GM12865 (cell line): ENCODE measurements around the gene KRT79.

Source experiments
- DNase-seq: peaks from one replicate; pipeline ENCODE4 v3.0.0; 2010; ENCODE audit warnings: low read depth
- H3K4me3 ChIP-seq: 2 replicates; pipeline ENCODE4 v1.5.1; 2011; ENCODE audit warnings: mild to moderate bottlenecking, low read depth, low read length, control low read depth
- TF ChIP-seq, protein P1 (sequence below): IDR thresholded peaks from 2 replicates; pipeline ENCODE4 v1.5.1; 2011; ENCODE audit warnings: low read length, control low read depth, low read depth, inconsistent platforms; ENCODE audit not compliant: insufficient read depth; ENCODE audit errors: missing control alignments

Gene KRT79

DNA sequence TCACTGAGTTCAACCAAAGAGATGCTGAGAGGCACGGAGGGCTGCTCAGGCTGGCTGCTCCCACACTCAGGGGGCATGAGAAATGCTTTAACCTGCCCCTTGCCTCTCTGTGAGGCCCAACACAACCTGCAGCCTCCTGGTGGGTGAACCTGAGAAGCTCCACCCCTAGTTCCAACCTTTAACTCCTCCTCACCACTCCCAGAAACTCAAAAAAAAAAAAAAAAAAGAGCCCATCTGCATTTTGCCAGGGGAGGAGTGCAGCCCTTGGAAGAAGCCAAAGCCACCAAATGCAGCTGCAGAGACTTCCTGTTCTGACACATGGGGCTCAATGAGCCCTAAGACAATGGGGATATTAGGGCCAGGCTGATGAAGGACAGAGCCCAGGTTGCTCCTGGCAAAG is 29.1 kb downstream of the KRT79 start:
- no peak overlapping the region for H3K4me3 ChIP-seq
- DNase-seq: no peak
- TF ChIP-seq, protein P1, sequence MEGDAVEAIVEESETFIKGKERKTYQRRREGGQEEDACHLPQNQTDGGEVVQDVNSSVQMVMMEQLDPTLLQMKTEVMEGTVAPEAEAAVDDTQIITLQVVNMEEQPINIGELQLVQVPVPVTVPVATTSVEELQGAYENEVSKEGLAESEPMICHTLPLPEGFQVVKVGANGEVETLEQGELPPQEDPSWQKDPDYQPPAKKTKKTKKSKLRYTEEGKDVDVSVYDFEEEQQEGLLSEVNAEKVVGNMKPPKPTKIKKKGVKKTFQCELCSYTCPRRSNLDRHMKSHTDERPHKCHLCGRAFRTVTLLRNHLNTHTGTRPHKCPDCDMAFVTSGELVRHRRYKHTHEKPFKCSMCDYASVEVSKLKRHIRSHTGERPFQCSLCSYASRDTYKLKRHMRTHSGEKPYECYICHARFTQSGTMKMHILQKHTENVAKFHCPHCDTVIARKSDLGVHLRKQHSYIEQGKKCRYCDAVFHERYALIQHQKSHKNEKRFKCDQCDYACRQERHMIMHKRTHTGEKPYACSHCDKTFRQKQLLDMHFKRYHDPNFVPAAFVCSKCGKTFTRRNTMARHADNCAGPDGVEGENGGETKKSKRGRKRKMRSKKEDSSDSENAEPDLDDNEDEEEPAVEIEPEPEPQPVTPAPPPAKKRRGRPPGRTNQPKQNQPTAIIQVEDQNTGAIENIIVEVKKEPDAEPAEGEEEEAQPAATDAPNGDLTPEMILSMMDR: no peak

DNA sequence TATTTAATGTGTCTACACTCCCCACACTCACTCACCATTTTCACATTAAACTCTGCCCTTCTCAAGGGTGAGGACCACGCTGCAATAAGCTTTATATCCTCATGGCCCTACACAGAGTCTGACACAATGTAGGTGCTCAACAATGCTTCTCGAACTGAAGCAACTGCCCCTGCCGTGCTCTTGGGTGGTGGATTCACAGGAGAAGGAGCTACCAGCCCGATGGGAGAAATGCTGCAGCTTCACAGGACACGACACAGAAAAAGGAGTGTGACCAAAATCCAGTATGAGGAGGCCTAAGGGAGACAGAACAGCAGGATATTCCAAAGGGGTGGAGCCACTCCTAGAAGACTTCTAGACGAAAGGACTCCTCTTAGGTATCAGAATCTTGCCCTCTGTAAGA is 31.7 kb downstream of the KRT79 start:
- TF ChIP-seq, protein P1: no peak
- no peak for DNase-seq
- no peak overlapping the region for H3K4me3 ChIP-seq

DNA sequence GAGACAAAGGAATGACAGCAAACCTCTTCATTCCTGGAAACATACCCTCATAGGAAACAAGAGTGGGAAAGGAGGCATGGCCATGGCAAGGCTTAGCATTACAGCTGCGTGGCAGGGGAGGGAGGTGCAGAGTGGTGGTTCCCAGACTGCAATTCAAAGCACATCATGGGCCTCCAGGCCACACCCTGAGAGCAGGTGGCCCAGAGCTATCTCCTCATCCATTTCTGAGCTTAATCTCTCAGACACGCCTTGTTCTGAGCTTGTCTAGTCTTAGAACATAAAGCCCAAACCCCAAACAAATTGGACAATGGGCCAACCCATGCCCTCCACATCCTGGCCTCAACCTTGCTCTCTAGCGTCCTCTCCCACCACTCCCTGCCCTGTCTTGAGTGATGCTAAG is 32.3 kb downstream of the KRT79 start:
- no peak overlapping the region for H3K4me3 ChIP-seq
- DNase-seq: no peak
- TF ChIP-seq, protein P1: no peak

DNA sequence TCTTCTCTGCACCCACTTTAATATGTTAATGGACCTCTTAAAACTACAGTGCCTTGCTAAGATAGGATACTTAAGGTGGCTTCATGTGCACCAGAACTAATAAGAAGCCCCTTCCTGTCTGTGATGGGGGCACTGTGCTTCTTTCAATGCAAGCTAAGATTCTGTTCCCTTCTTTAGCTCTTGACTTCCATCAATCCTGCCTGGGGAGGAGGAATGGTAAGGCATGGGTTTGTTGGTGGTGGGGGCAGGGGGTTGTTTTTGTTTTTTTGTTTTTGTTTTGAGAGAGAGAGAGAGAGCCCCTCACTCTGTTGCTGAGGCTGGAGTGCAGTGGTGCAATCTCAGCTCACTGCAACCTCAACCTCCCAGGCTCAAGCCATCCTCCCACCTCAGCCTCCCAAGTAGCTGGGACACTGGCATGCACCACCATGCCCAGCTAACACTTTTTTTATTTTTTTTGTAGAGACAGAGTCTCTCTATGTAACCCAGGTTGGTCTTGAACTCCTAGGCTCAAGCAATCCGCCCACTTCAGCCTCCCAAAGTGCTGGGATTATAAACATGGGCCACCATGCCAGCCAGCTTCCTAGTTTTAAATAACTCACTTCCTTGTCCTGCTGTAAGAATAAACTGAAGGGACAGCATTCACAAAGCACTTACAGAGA is 33.7 kb downstream of the KRT79 start:
- TF ChIP-seq, protein P1: no peak
- no peak overlapping the region for H3K4me3 ChIP-seq
- no peak for DNase-seq

DNA sequence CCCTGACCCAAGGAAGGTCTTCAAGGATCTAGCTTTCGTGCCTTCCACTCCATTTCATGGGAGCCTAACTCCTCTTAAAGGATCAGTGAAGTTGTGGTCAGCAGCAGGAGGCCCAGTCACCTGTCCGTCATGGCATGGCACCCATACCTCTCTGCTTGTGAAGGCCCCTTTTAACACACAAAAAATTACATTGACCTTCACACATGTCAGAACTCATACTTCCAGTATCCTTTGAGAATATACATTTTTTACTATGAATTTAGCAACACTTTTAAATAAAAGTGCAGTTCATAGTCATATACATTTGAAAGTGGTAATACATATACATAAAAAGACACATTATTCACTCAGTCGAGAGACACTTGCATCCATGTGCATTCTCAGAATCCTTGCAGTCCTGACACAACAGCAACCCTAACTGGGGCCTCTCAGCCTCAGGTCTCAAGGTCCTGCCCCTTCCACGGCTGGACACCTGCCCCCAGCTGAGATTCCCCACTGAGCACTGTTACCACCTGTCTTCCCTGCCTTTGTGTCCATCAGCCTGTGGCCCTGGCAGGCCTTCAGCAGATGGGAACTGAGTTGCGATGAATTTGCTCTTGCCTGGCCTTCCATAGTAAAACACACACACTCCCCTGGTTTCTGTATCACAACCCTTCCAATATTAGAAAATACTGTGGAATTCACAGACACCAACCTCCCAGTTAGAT is 34.5 kb downstream of the KRT79 start:
- DNase-seq: no peak
- H3K4me3 ChIP-seq: no peak overlapping the region
- TF ChIP-seq, protein P1: no peak

DNA sequence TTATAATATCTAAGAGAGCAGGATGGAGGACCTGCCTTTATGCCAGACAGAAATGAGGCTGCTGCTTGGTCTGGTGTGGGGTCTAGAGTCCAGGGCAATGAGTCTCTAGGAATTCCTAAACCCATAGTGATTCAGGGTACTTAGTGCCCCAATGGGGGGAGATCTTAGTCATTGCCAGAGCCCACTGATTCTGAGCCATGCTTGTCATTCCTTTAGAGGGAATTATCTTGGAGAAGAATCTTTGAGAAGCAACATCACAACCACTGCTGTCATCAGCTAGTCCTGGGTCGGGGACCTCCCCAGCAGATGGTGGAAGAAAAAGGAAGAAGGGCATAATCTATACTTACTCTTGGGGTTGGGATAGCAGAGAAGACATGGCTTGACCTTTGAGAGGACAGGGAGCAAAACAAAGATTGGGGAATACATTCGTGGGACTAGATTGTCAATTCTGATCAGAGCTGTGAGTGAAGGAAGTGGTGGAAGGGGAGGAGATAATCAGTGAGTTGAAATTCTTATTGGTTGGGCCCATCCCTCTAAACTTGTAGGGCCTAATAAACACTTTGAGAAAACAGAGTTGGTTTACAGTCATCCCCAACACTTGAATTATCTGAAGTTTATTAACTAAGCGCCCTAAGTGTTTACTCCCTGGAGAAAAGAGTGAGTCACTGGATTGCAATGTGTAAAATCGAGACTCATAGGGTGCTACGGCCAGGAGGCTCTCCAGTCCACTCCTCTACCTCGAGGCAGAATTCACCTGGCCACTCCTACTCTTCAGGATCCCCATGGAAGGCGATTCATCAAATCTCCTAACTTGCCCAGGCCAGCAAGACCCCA is 35.2 kb downstream of the KRT79 start:
- no peak for DNase-seq
- TF ChIP-seq, protein P1: no peak
- H3K4me3 ChIP-seq: no peak overlapping the region
